CD14-positive monocyte (primary cell): ENCODE measurements around the gene POLA1. TPM values are rescaled to one million over a fixed set of nuclear protein-coding genes. Genes with fewer than 3 reads are reported as not detected.

Experiments
- DNase-seq, 3 donors: peaks; one replicate each; pipeline ENCODE4 v3.0.0-alpha.2; 2011 to 2022
- H2AFZ ChIP-seq: 2 replicates; pipeline ENCODE4 v1.6.0; 2012; ENCODE audit warnings: mild to moderate bottlenecking, low read depth, low read length, inconsistent platforms; ENCODE audit not compliant: insufficient read depth, poor library complexity, severe bottlenecking
- H3K27ac ChIP-seq, 2 donors: 1 replicate in 1 of 2; 2 replicates in 1 of 2; pipeline ENCODE4 v1.5.1; 2012 to 2013; ENCODE audit warnings: low read length in 2 of 2, control low read depth in 1 of 2, inconsistent platforms in 1 of 2, low read depth in 1 of 2, mild to moderate bottlenecking in 1 of 2
- H3K27me3 ChIP-seq, 2 donors: one replicate each; pipeline versions ENCODE4 v1.6.0 to v1.6.1; 2011 to 2013; ENCODE audit warnings: low read length in 2 of 2; ENCODE audit not compliant: control insufficient read depth in 2 of 2, insufficient read depth in 2 of 2
- H3K36me3 ChIP-seq, 2 donors: replicated peaks in 1 of 2; 1 replicate in 1 of 2; 2 replicates in 1 of 2; pipeline versions ENCODE4 v1.5.1 to v1.6.1; 2012 to 2013; ENCODE audit warnings: low read length in 2 of 2, control low read depth in 1 of 2, inconsistent platforms in 1 of 2, mild to moderate bottlenecking in 1 of 2; ENCODE audit not compliant: insufficient read depth in 2 of 2, control insufficient read depth in 1 of 2
- H3K4me1 ChIP-seq, 2 donors: 1 replicate in 1 of 2; 2 replicates in 1 of 2; pipeline versions ENCODE4 v1.5.1 to v1.6.1; 2012 to 2013; ENCODE audit warnings: low read length in 2 of 2, control low read depth in 1 of 2, inconsistent platforms in 1 of 2, mild to moderate bottlenecking in 1 of 2, moderate library complexity in 1 of 2; ENCODE audit not compliant: insufficient read depth in 2 of 2, control insufficient read depth in 1 of 2
- H3K4me2 ChIP-seq: replicated peaks from 2 replicates; pipeline ENCODE3; 2012; ENCODE audit warnings: low read length, moderate library complexity, mild to moderate bottlenecking; ENCODE audit not compliant: poor library complexity, severe bottlenecking; ENCODE audit errors: extremely low read depth
- H3K4me3 ChIP-seq, 3 experiments: fragments of 200-600 bp in 1 of 3; sonication (generic) in 1 of 3; replicated peaks in 1 of 3; 1 replicate in 2 of 3; 2 replicates in 1 of 3; pipeline ENCODE4 v1.5.1; 2011 to 2013; ENCODE audit warnings: low read length in 3 of 3, mild to moderate bottlenecking in 3 of 3, control low read depth in 2 of 3, low read depth in 2 of 3, inconsistent platforms in 1 of 3, moderate library complexity in 1 of 3
- H3K79me2 ChIP-seq: 2 replicates; pipeline ENCODE4 v1.6.0; 2012; ENCODE audit warnings: mild to moderate bottlenecking, control low read depth, inconsistent platforms, low read length, moderate library complexity; ENCODE audit not compliant: insufficient read depth
- H3K9ac ChIP-seq: 2 replicates; pipeline ENCODE4 v1.6.0; 2017; ENCODE audit warnings: low read length, mild to moderate bottlenecking; ENCODE audit not compliant: insufficient read depth, poor library complexity, severe bottlenecking
- H3K9me3 ChIP-seq, 2 donors: replicated peaks in 1 of 2; 1 replicate in 1 of 2; 2 replicates in 1 of 2; pipeline versions ENCODE4 v1.5.1 to v1.6.1; 2012 to 2013; ENCODE audit warnings: low read length in 2 of 2, control low read depth in 1 of 2; ENCODE audit not compliant: control insufficient read depth in 1 of 2, insufficient read depth in 1 of 2
- H4K20me1 ChIP-seq: 2 replicates; pipeline ENCODE4 v1.6.0; 2012; ENCODE audit warnings: mild to moderate bottlenecking, low read length, control low read depth, moderate library complexity; ENCODE audit not compliant: insufficient read depth
- H3K27ac Mint-ChIP-seq, 7 donors: one replicate each; pipeline ENCODE4 v1.8.0; 2020; ENCODE audit warnings: mild to moderate bottlenecking in 7 of 7, mixed read lengths in 7 of 7, moderate library complexity in 6 of 7, inconsistent platforms in 2 of 7
- H3K27me3 Mint-ChIP-seq, 3 donors: one replicate each; pipeline ENCODE4 v1.8.0; 2021 to 2022; ENCODE audit warnings: low read depth in 3 of 3, mild to moderate bottlenecking in 3 of 3, mixed read lengths in 3 of 3, moderate library complexity in 3 of 3, inconsistent platforms in 1 of 3
- H3K36me3 Mint-ChIP-seq, 2 donors: one replicate each; pipeline ENCODE4 v1.8.0; 2020; ENCODE audit warnings: mixed read lengths in 2 of 2, inconsistent platforms in 1 of 2, mild to moderate bottlenecking in 1 of 2
- H3K4me1 Mint-ChIP-seq: one replicate; pipeline ENCODE4 v1.8.0; 2020; ENCODE audit warnings: mild to moderate bottlenecking, mixed read lengths
- H3K4me3 Mint-ChIP-seq, 2 donors: one replicate each; pipeline ENCODE4 v1.8.0; 2020; ENCODE audit warnings: mild to moderate bottlenecking in 2 of 2, mixed read lengths in 2 of 2, moderate library complexity in 1 of 2
- H3K9me3 Mint-ChIP-seq, 7 donors: one replicate each; pipeline ENCODE4 v1.8.0; 2020 to 2022; ENCODE audit warnings: mixed read lengths in 7 of 7, mild to moderate bottlenecking in 6 of 7, moderate library complexity in 6 of 7, inconsistent platforms in 2 of 7
- WGBS: methylation state at CpG from one replicate; pipeline ENCODE4 v1.1.5; 2013; ENCODE audit warnings: missing lambda C conversion rate; ENCODE audit not compliant: insufficient coverage; 5-methylcytosine and 5-hydroxymethylcytosine counted together
- intact Hi-C, 2 donors: fragments of 100-400 bp; cut with micrococcal nuclease; formaldehyde crosslinking; loops; one replicate each; pipeline versions ENCODE4 v1.15.0 to v1.15.1; 2023
- polyA plus RNA-seq, 3 donors: library from polyadenylated mRNA; depleted of rRNA in 1 of 3; unstranded in 2 of 3; stranded (reverse) in 1 of 3; fragments of 300-500 nt in 2 of 3; fragments of >200 nt in 1 of 3; fragmentation: Illumina TruSeq in 2 of 3; gene quantifications; 1 replicate in 2 of 3; 2 replicates in 1 of 3; pipeline ENCODE4 v1.2.3, GENCODE V29; 2012 to 2021
- TF ChIP-seq, protein P1 (sequence below): fragments of 200-600 bp; IDR thresholded peaks from one replicate; pipeline ENCODE4 v1.8.0; 2022; ENCODE audit warnings: antibody characterized with exemption, mild to moderate bottlenecking

The POLA1 gene
- polyA plus RNA-seq, 3 donors, result 1.2 to 1.4 (median 1.3) TPM

- Histone ChIP-seq H3K27ac (no peak overlapping the region), H3K4me1 (no peaks in the 10 kb centered on the region), H3K79me2 (no peaks in the 10 kb centered on the region), H3K27me3 (peaks cover 0 to 4% of the 10 kb centered on the region in 2 donors), H3K9me3 (no peaks in the 10 kb centered on the region), H3K4me2 (no peak overlapping the region), H4K20me1 (no peaks in the 10 kb centered on the region), H3K36me3 (no peaks in the 10 kb centered on the region), H2AFZ (no peak overlapping the region), H3K4me3 (no peak overlapping the region), H3K9ac (no peak overlapping the region)
- no peaks in the 10 kb centered on the region for H3K36me3 Mint-ChIP-seq
- H3K4me3 Mint-ChIP-seq, result no peak overlapping the region
- intact Hi-C loops, result no loop called here
- DNase-seq, result no peak
- no peaks in the 10 kb centered on the region for H3K4me1 Mint-ChIP-seq
- H3K9me3 Mint-ChIP-seq, result peaks cover 0 to 2% (median 0%) of the 10 kb centered on the region in 7 donors
- TF ChIP-seq, protein P1, sequence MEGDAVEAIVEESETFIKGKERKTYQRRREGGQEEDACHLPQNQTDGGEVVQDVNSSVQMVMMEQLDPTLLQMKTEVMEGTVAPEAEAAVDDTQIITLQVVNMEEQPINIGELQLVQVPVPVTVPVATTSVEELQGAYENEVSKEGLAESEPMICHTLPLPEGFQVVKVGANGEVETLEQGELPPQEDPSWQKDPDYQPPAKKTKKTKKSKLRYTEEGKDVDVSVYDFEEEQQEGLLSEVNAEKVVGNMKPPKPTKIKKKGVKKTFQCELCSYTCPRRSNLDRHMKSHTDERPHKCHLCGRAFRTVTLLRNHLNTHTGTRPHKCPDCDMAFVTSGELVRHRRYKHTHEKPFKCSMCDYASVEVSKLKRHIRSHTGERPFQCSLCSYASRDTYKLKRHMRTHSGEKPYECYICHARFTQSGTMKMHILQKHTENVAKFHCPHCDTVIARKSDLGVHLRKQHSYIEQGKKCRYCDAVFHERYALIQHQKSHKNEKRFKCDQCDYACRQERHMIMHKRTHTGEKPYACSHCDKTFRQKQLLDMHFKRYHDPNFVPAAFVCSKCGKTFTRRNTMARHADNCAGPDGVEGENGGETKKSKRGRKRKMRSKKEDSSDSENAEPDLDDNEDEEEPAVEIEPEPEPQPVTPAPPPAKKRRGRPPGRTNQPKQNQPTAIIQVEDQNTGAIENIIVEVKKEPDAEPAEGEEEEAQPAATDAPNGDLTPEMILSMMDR, result no peak
- no CpG with 5 or more reads among the region's 3 CpGs for whole genome bisulfite sequencing
- peak overlapping the region in 1 of 7 donors; percentile 6 for H3K27ac Mint-ChIP-seq
- peaks cover 3 to 11% (median 5%) of the 10 kb centered on the region in 3 donors for H3K27me3 Mint-ChIP-seq
Measured at GRCh38 chrX:24668111-24668510, 25.6 kb upstream of the POLA1 start.

- Histone ChIP-seq H3K27me3 (peaks cover 0 to 2% of the 10 kb centered on the region in 2 donors), H3K36me3 (no peaks in the 10 kb centered on the region), H3K9me3 (no peaks in the 10 kb centered on the region), H3K79me2 (no peaks in the 10 kb centered on the region), H3K4me1 (no peaks in the 10 kb centered on the region), H3K4me3 (no peak overlapping the region), H4K20me1 (no peaks in the 10 kb centered on the region), H2AFZ (no peak overlapping the region), H3K4me2 (no peak overlapping the region), H3K9ac (no peak overlapping the region), H3K27ac (no peak overlapping the region)
- no peak for DNase-seq
- 97% methylated on average over 6 of the region's 11 CpGs for WGBS
- intact Hi-C loops, result no loop called here
- Mint-ChIP-seq H3K27ac (no peak overlapping the region), H3K27me3 (peaks cover 2 to 13% (median 2%) of the 10 kb centered on the region in 3 donors), H3K4me1 (peaks cover 1% of the 10 kb centered on the region), H3K4me3 (no peak overlapping the region), H3K36me3 (no peaks in the 10 kb centered on the region), H3K9me3 (peaks cover 0 to 2% (median 0%) of the 10 kb centered on the region in 7 donors)
- TF ChIP-seq, protein P1, result no peak
Measured at GRCh38 chrX:24672701-24673190, 21.0 kb upstream of the POLA1 start.
